ENCODE measurements around the gene CHKA. TPM values are rescaled to one million over a fixed set of nuclear protein-coding genes. Genes with fewer than 3 reads are reported as not detected.

Gene CHKA
- total RNA-seq, 6 experiments from 2014 or later: 6.8 to 9.2 (median 7.8) TPM

DNA sequence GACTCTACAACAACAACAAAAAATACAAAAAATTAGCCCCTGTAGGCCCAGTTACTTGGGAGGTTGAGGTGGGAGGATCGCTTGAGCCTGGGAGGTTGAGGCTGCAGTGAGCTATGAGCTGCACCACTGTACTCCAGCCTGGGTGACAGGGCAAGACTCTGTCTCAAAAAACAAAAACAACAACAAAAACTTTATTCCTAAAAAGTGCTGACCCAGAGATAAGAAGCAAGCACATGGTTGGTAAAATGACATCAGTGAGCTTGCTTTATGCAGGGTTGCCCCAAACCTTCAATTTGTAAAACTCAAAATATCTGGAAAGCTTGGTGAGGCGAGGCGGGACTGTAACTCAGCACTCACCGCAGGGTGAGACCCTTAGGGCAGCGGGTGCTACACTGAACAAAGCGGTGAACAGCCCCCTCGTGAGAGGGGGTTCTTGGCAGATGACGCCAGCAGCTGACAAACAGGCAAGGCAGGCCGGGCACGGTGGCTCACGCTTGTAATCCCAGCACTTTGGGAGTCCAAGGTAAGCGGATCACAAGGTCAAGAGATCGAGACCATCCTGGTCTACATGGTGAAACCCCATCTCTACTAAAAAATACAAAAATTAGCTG, 85.8 kb downstream of the CHKA start:
- peaks cover 20% of the 10 kb centered on the region for H3K4me1 Mint-ChIP-seq (ENCODE audit: low read depth)
- TF ChIP-seq, protein P1, sequence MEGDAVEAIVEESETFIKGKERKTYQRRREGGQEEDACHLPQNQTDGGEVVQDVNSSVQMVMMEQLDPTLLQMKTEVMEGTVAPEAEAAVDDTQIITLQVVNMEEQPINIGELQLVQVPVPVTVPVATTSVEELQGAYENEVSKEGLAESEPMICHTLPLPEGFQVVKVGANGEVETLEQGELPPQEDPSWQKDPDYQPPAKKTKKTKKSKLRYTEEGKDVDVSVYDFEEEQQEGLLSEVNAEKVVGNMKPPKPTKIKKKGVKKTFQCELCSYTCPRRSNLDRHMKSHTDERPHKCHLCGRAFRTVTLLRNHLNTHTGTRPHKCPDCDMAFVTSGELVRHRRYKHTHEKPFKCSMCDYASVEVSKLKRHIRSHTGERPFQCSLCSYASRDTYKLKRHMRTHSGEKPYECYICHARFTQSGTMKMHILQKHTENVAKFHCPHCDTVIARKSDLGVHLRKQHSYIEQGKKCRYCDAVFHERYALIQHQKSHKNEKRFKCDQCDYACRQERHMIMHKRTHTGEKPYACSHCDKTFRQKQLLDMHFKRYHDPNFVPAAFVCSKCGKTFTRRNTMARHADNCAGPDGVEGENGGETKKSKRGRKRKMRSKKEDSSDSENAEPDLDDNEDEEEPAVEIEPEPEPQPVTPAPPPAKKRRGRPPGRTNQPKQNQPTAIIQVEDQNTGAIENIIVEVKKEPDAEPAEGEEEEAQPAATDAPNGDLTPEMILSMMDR (IDR thresholded peaks at IDR 0.05): no peak
- no peak overlapping the region for H3K27ac Mint-ChIP-seq
- H3K9me3 Mint-ChIP-seq: no peaks in the 10 kb centered on the region
- H3K36me3 Mint-ChIP-seq (ENCODE audit: low read depth): peaks cover 5% of the 10 kb centered on the region; the same call in 1 of the 2 replicates
- no peak overlapping the region for H3K4me3 Mint-ChIP-seq
- peaks cover 3% of the 10 kb centered on the region; the same call in 1 of the 2 replicates for H3K27me3 Mint-ChIP-seq (ENCODE audit: insufficient read depth)
- DNase-seq: no peak

DNA sequence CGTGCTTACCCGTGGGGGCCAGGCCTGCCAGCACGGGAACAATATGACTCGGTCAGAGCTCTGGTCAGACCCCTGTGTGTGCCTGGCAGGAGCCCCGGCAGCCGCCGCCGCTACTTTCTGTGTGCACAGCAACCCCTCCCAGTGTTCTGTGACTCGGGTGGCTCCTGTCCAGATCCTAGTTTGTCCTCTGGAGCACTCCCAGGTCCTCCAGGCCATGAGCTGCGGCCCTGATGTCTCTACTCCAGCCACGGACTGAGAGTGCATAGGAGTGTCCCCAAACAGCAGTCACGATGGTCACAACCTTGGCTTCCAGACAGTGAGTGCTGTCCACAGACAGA, 87.5 kb downstream of the CHKA start:
- no peak for DNase-seq
- TF ChIP-seq, protein P1 (IDR thresholded peaks at IDR 0.05): no peak
- H3K27me3 Mint-ChIP-seq (ENCODE audit: insufficient read depth): peaks cover 2% of the 10 kb centered on the region; the same call in 1 of the 2 replicates
- peak overlapping the region; percentile 48; the same call in 1 of the 2 replicates for H3K27ac Mint-ChIP-seq
- no peak overlapping the region for H3K4me3 Mint-ChIP-seq
- H3K4me1 Mint-ChIP-seq (ENCODE audit: low read depth): peaks cover 31% of the 10 kb centered on the region
- H3K36me3 Mint-ChIP-seq (ENCODE audit: low read depth): peaks cover 15% of the 10 kb centered on the region
- no peaks in the 10 kb centered on the region for H3K9me3 Mint-ChIP-seq

DNA sequence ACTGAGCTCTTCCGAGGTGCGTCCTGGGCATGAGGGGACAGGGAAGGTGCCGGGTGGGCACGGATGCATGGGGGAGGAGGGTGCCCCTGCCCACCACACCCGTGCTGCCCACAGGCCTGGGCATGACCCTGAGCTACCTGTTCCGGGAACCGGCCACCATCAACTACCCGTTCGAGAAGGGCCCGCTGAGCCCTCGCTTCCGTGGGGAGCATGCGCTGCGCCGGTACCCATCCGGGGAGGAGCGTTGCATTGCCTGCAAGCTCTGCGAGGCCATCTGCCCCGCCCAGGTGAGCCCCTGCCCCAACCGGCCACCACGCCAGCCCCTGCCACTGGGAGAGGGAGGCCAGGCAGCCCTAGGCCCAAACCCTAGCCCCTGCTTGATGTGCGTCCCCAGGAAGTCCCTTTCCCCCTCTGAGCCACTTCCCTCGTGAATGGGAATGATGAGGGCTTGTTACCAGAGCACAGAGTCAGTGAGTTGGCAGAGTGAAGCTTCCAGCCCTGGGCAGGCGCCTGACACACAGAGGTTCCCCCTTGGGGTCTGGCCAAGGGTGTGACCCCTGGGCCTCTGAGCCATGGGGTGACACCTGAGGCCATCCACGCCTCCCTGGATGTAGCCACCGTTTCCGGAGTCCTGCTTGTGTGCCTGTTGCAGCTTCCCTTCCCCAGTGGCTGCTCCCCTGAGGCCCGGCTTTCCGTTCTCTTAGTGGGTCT, 88.0 kb downstream of the CHKA start:
- no peak overlapping the region for H3K27ac Mint-ChIP-seq
- no peak for DNase-seq
- no peaks in the 10 kb centered on the region for H3K9me3 Mint-ChIP-seq
- H3K27me3 Mint-ChIP-seq (ENCODE audit: insufficient read depth): peaks cover 3% of the 10 kb centered on the region; the same call in 1 of the 2 replicates
- H3K4me3 Mint-ChIP-seq: no peak overlapping the region
- TF ChIP-seq, protein P1 (IDR thresholded peaks at IDR 0.05): no peak
- peaks cover 16% of the 10 kb centered on the region for H3K36me3 Mint-ChIP-seq (ENCODE audit: low read depth)
- peaks cover 36% of the 10 kb centered on the region for H3K4me1 Mint-ChIP-seq (ENCODE audit: low read depth)

DNA sequence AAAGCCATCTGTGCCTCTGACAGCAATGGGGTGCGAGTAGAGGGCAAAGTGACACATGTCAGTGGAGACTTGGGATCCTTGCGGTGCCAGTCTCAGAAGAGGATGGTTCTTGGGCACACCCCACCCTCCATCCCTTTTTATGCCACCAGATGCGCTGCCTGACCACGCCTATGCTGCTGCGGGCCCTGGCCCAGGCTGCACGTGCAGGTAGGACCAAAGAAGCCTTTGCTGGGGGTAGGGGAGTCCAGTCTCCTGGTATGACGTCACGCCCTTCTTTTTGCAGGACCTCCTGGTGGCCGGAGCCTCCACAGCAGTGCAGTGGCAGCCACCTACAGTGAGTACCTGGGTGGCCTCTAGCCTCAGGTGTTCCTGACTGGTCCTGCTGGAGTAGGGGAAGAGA, 89.2 kb downstream of the CHKA start:
- DNase-seq: no peak
- H3K27ac Mint-ChIP-seq: peak overlapping the region; percentile 91
- no peaks in the 10 kb centered on the region for H3K9me3 Mint-ChIP-seq
- TF ChIP-seq, protein P1 (IDR thresholded peaks at IDR 0.05): no peak; the same call in 1 of the 2 replicates
- H3K36me3 Mint-ChIP-seq (ENCODE audit: low read depth): peaks cover 16% of the 10 kb centered on the region
- H3K27me3 Mint-ChIP-seq (ENCODE audit: insufficient read depth): peaks cover 4% of the 10 kb centered on the region; the same call in 1 of the 2 replicates
- H3K4me3 Mint-ChIP-seq: peak overlapping the region; percentile 91
- H3K4me1 Mint-ChIP-seq (ENCODE audit: low read depth): peaks cover 42% of the 10 kb centered on the region

DNA sequence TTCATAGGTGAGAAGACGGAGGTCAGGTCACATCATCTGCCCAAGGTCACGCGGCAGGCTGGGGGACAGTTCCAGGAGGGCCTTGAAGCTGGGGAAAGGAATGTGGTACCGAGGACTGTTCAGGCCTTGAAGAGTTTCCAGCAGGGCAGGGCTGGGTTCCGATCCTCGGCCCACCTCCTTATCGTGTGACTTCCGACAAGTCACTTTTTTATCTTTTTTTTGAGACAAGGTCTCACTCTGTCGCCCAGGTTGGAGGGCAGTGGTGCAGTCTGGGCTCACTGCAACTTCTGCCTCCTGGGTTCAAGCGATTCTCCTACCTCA, 90.1 kb downstream of the CHKA start:
- TF ChIP-seq, protein P1 (IDR thresholded peaks at IDR 0.05): no peak
- H3K4me3 Mint-ChIP-seq: peak overlapping the region; percentile 91
- peaks cover 4% of the 10 kb centered on the region; the same call in 1 of the 2 replicates for H3K27me3 Mint-ChIP-seq (ENCODE audit: insufficient read depth)
- peak overlapping the region; percentile 91 for H3K27ac Mint-ChIP-seq
- peaks cover 18% of the 10 kb centered on the region for H3K36me3 Mint-ChIP-seq (ENCODE audit: low read depth)
- DNase-seq: no peak
- peaks cover 48% of the 10 kb centered on the region for H3K4me1 Mint-ChIP-seq (ENCODE audit: low read depth)
- no peaks in the 10 kb centered on the region for H3K9me3 Mint-ChIP-seq

All from HFFc6 (cell line).